ENCODE data around the gene TACC2. TPM values are rescaled to one million over a fixed set of nuclear protein-coding genes. Genes with fewer than 3 reads are reported as not detected.

Gene TACC2
- total and polyA plus RNA-seq, 9 of the 15 experiments (the other 6 are each of a cell fraction or from before 2014, with no cell fraction given) = under 0.01 to 0.35 (median 0.03) TPM; not detected in 6

- no peaks in the 10 kb centered on the region for H4K20me1 ChIP-seq (replicated peaks; ENCODE audit: control insufficient read depth, insufficient read depth, low read length)
- no peaks in the 10 kb centered on the region for H3K9me1 ChIP-seq (ENCODE audit: control insufficient read depth, insufficient read depth, low read length)
- ChIA-PET CTCF (ENCODE audit: low intra/inter-chr PET ratio) (no interaction called here), POLR2A (no interaction called here)
- H3K4me1 ChIP-seq (replicated peaks in 1 of 2; ENCODE audit: control insufficient read depth in 2 of 2, insufficient read depth in 2 of 2, low read length in 2 of 2) = no peaks in the 10 kb centered on the region
- BruUV-seq (replicated peaks) = no TSS peak
- 1% methylated on average over 6 of the region's 6 CpGs for WGBS (ENCODE audit: insufficient coverage, low coverage, missing lambda C conversion rate)
- intact Hi-C loops (cut with micrococcal nuclease) = no loop called here
- no peak for TF ChIP-seq NCOA6 (IDR thresholded peaks at IDR 0.05)
- TF ChIP-seq ZFP91 (CRISPR knock-in tag; IDR thresholded peaks at IDR 0.05) = no peak
- no peak for TF ChIP-seq ZNF324 (CRISPR knock-in tag; IDR thresholded peaks at IDR 0.05)
- TF ChIP-seq FOXJ2 (tag; IDR thresholded peaks at IDR 0.05) = no peak
- no peak for TF ChIP-seq CTCFL (IDR thresholded peaks at IDR 0.05; ENCODE audit: borderline replicate concordance, insufficient read depth, low read depth, low read length, poor library complexity, severe bottlenecking)
- no peak for TF ChIP-seq UBTF (IDR thresholded peaks at IDR 0.05; ENCODE audit: borderline replicate concordance in 1 of 2, low read depth in 2 of 2, low read length in 2 of 2)
- in situ Hi-C loops (cut with MboI) = no loop called here
- no peak overlapping the region for H3K27ac ChIP-seq (ENCODE audit: extremely low read depth, low read depth, low read length)
- H3K36me3 ChIP-seq (ENCODE audit: control insufficient read depth, insufficient read depth, low read length) = no peaks in the 10 kb centered on the region
- H2AFZ ChIP-seq (ENCODE audit: low read depth, low read length) = no peak overlapping the region
- H3K27me3 ChIP-seq (ENCODE audit: control insufficient read depth in 2 of 2, insufficient read depth in 2 of 2, low read length in 2 of 2) = peaks cover 0 to 19% of the 10 kb centered on the region in 2 experiments; a peak in 3 of 5 replicates
- no peak for ATAC-seq
- no peaks in the 10 kb centered on the region for H3K79me2 ChIP-seq (ENCODE audit: control insufficient read depth, insufficient read depth, low read length)
- no peak for DNase-seq (ENCODE audit: extremely low read depth in 1 of 4, low spot score in 3 of 4)
- H3K4me3 ChIP-seq = no peak overlapping the region
- no peak for FAIRE-seq
- H3K9me3 ChIP-seq (replicated peaks; ENCODE audit: control insufficient read depth, insufficient read depth, low read depth, low read length) = no peaks in the 10 kb centered on the region
- H3K9ac ChIP-seq (ENCODE audit: insufficient read depth in 1 of 2, low read depth in 2 of 2, low read length in 2 of 2) = no peak overlapping the region
- H3K4me2 ChIP-seq (ENCODE audit: insufficient read depth, low read length) = no peak overlapping the region
Observed at GRCh38 chr10:122182308-122182707, 193.3 kb downstream of the TACC2 start.
